PC-3 (cell line): Measurements from ENCODE around the gene NSL1.

Experiments used
- CTCF ChIP-seq: fragments of 300-600 bp; sonication (generic); conservative IDR thresholded peaks from 2 replicates; pipeline ENCODE4 v1.5.1; 2017; ENCODE audit warnings: antibody characterized with exemption, low read depth, mild to moderate bottlenecking, low read length
- EZH2 ChIP-seq: fragments of 300-600 bp; sonication (generic); IDR thresholded peaks from one replicate; pipeline ENCODE4 v1.6.1; 2017; ENCODE audit warnings: antibody characterized with exemption, mild to moderate bottlenecking, low read length; ENCODE audit not compliant: unreplicated experiment

GRCh38 chr1:212702672-212703071 lies 88.9 kb downstream of the NSL1 start:
- TF ChIP-seq CTCF (no peak), EZH2 (no peak)
